HG03378 (cell line): ENCODE data around the gene RGCC.

ENCODE experiments used
- ATAC-seq: cut with Tn5 transposase; IDR thresholded peaks from one replicate; pipeline ENCODE4 v1.9.1; 2021; ENCODE audit warnings: mild to moderate bottlenecking, moderate library complexity; ENCODE audit not compliant: unreplicated experiment

The RGCC gene

GRCh38 chr13:41514853-41515395 lies 57.6 kb downstream of the RGCC start:
- no peak for ATAC-seq

- ATAC-seq = no peak
Observed at GRCh38 chr13:41515491-41516139, 58.3 kb downstream of the RGCC start.

- ATAC-seq = no peak
Observed at GRCh38 chr13:41516166-41516565, 58.8 kb downstream of the RGCC start.

- no peak for ATAC-seq
Observed at GRCh38 chr13:41516760-41517159, 59.4 kb downstream of the RGCC start.

GRCh38 chr13:41520016-41520659 lies 62.8 kb downstream of the RGCC start:
- no peak for ATAC-seq
